GM23248 (cell line): Measurements from ENCODE around the gene ASIC5.

Experiments
- EZH2 ChIP-seq: fragments of 200-600 bp; sonication (generic); IDR thresholded peaks from 2 replicates; pipeline ENCODE4 v1.6.1; 2018; ENCODE audit warnings: antibody characterized with exemption, mild to moderate bottlenecking; ENCODE audit not compliant: insufficient read depth, poor library complexity, severe bottlenecking
- EZH2phosphoT487 ChIP-seq: fragments of 200-600 bp; sonication (generic); IDR thresholded peaks from 2 replicates; pipeline ENCODE4 v1.6.1; 2018; ENCODE audit warnings: antibody characterized with exemption, moderate library complexity, mild to moderate bottlenecking, low read depth; ENCODE audit not compliant: insufficient read depth

DNA sequence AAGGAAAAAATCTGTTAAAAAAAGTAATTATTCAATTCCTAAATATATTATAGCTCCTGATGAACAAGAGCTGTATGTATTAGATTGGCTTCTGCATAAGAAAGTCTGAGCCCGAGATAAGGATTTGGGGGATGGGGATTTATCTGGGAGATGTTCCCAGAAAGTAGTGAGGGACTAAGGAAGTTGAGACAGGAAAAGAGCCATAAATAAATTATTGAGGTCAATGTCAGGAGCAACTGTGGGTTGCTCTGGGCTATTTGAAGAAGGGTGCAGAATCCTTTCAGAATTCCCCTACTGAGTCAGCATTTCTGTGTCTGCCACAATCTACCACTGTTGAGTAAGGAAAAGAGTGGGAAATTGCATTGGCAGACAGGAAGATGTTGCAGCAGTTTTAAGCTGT is 34.3 kb upstream of the ASIC5 start:
- no peak for TF ChIP-seq EZH2
- TF ChIP-seq EZH2phosphoT487, result no peak
